ENCODE results near the gene ZNF654. TPM values are rescaled to one million over a fixed set of nuclear protein-coding genes. Genes with fewer than 3 reads are reported as not detected.

ZNF654 gene
- total RNA-seq, 1 experiment from 2014 or later: 12.4 TPM

DNA sequence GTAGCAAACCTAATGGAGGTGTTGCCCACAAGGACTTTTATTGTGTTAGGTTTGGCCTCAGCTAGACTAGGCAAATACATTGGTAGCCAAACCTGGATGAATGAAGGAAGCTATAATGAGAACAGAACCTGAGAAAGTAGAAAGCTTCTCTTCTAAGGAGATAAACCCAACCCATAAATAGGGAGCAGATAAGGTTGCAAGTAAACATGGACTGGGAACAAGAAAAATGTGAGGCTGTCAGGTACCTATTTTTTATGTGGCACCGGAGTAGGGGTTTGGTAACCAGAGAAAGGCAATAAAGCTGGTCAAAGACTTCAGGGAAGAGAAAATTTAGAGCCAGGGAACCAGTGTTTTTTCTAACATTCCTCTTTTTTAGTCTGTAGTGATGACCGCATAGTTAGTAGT lies 25.0 kb downstream of the ZNF654 start:
- TF ChIP-seq, protein P1, sequence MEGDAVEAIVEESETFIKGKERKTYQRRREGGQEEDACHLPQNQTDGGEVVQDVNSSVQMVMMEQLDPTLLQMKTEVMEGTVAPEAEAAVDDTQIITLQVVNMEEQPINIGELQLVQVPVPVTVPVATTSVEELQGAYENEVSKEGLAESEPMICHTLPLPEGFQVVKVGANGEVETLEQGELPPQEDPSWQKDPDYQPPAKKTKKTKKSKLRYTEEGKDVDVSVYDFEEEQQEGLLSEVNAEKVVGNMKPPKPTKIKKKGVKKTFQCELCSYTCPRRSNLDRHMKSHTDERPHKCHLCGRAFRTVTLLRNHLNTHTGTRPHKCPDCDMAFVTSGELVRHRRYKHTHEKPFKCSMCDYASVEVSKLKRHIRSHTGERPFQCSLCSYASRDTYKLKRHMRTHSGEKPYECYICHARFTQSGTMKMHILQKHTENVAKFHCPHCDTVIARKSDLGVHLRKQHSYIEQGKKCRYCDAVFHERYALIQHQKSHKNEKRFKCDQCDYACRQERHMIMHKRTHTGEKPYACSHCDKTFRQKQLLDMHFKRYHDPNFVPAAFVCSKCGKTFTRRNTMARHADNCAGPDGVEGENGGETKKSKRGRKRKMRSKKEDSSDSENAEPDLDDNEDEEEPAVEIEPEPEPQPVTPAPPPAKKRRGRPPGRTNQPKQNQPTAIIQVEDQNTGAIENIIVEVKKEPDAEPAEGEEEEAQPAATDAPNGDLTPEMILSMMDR (IDR thresholded peaks at IDR 0.05; ENCODE audit: unreplicated experiment): no peak
- H3K36me3 Mint-ChIP-seq (ENCODE audit: insufficient read depth, unreplicated experiment): peaks cover 24% of the 10 kb centered on the region
- H3K9me3 Mint-ChIP-seq (ENCODE audit: unreplicated experiment): no peaks in the 10 kb centered on the region
- intact Hi-C loops (cut with micrococcal nuclease): no loop called here
- CTCF ChIA-PET: no interaction called here
- peaks cover 11% of the 10 kb centered on the region for H3K4me1 Mint-ChIP-seq (ENCODE audit: insufficient read depth, unreplicated experiment)
- no peak overlapping the region for H3K27ac Mint-ChIP-seq (ENCODE audit: low read depth, unreplicated experiment)
- POLR2A ChIA-PET: interaction anchor here (1.4 kb wide), 1 partner anchor 25 kb away, joined by 4 read pairs; the partner anchor contains the start of genes CGGBP1 and ZNF654
- no peak for DNase-seq (ENCODE audit: unreplicated experiment)
- BruUV-seq (replicated peaks): no TSS peak
- no peaks in the 10 kb centered on the region for H3K27me3 Mint-ChIP-seq (ENCODE audit: insufficient read depth, unreplicated experiment)
- H3K4me3 Mint-ChIP-seq (ENCODE audit: unreplicated experiment): no peak overlapping the region

DNA sequence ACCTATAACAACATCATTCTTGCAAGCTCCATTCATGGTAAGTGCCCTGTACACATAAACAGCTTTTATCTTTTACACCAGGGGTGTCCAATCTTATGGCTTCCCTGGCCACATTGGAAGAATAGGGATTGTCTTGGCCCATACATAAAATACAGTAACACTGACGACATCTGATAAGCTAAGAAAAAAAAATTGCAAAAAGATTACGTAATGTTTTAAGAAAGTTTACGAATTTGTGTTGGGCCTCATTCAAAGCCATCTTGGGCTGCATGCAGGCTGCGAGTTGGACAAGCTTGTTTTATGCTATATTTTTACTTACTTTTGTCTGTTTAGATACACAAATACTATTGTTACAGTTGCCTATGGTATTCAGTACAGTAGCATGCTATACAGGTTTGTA lies 31.6 kb downstream of the ZNF654 start:
- no peaks in the 10 kb centered on the region for H3K27me3 Mint-ChIP-seq (ENCODE audit: insufficient read depth, unreplicated experiment)
- intact Hi-C loops (cut with micrococcal nuclease): no loop called here
- TF ChIP-seq, protein P1 (IDR thresholded peaks at IDR 0.05; ENCODE audit: unreplicated experiment): no peak
- POLR2A ChIA-PET: interaction anchor here (0.6 to 1.0 kb wide), 2 partner anchors 31 to 1262 kb away, joined by 3 read pairs; no protein-coding TSS in a partner anchor
- H3K27ac Mint-ChIP-seq (ENCODE audit: low read depth, unreplicated experiment): no peak overlapping the region
- peaks cover 16% of the 10 kb centered on the region for H3K36me3 Mint-ChIP-seq (ENCODE audit: insufficient read depth, unreplicated experiment)
- no peaks in the 10 kb centered on the region for H3K4me1 Mint-ChIP-seq (ENCODE audit: insufficient read depth, unreplicated experiment)
- H3K9me3 Mint-ChIP-seq (ENCODE audit: unreplicated experiment): no peaks in the 10 kb centered on the region
- no peak overlapping the region for H3K4me3 Mint-ChIP-seq (ENCODE audit: unreplicated experiment)
- BruUV-seq (replicated peaks): no TSS peak
- CTCF ChIA-PET: interaction anchor here (0.6 to 1.9 kb wide), 4 partner anchors 22 to 118 kb away, joined by 3 to 8 read pairs (median 4); no protein-coding TSS in a partner anchor
- no peak for DNase-seq (ENCODE audit: unreplicated experiment)

DNA sequence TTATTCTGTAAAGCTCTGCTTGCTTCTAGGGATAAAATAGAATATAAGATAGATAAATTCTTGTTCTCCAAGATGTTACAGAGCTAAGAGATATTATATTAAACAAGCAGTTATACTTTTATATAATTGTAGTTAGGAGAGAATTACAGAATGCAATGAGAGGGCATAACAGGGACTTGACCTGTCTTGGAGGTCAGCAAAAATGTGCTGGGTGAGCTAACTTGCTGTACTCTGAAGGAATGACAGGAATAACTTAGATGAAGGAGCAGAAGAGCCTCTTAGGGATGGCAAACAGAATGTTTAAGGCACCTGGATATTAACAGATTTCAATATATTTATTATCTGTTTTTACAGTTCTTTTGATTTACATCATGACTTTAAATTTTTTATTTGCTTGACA lies 33.2 kb downstream of the ZNF654 start:
- CTCF ChIA-PET: interaction anchor here (0.5 kb wide), 1 partner anchor 1055 kb away, joined by 3 read pairs; no protein-coding TSS in a partner anchor

DNA sequence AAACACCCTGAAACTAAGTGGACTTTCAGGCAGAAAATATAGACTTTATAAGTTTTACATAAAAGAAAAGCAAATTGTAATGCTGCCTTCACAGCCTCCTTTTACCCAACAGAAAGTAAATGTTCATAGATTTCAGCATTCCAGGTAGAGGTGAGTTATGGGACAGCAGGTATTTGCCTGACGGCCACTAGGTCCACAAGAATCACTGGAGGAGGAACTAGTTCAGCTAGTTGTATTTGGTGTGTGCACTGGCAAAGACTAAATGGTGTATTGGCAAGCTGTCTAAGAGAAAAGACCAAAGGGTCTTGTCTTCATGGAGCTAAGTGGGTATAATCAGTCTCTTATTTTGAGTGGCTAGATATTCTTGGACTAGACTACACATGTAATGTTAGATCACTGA lies 34.2 kb downstream of the ZNF654 start:
- CTCF ChIA-PET: interaction anchor here (1.0 kb wide), 1 partner anchor 20 kb away, joined by 3 read pairs; no protein-coding TSS in a partner anchor
- TF ChIP-seq, protein P1 (IDR thresholded peaks at IDR 0.05; ENCODE audit: unreplicated experiment): no peak
- no TSS peak for BruUV-seq (replicated peaks)

More for the DNA sequence above, 33.2 kb downstream of the ZNF654 start:
- BruUV-seq (replicated peaks): no TSS peak
- no peak overlapping the region for H3K27ac Mint-ChIP-seq (ENCODE audit: low read depth, unreplicated experiment)
- POLR2A ChIA-PET: interaction anchor here (1.5 kb wide), 1 partner anchor 10 kb away, joined by 3 read pairs; no protein-coding TSS in a partner anchor
- intact Hi-C loops (cut with micrococcal nuclease): no loop called here
- DNase-seq (ENCODE audit: unreplicated experiment): no peak
- TF ChIP-seq, protein P1 (IDR thresholded peaks at IDR 0.05; ENCODE audit: unreplicated experiment): no peak
- no peaks in the 10 kb centered on the region for H3K9me3 Mint-ChIP-seq (ENCODE audit: unreplicated experiment)
- peaks cover 24% of the 10 kb centered on the region for H3K36me3 Mint-ChIP-seq (ENCODE audit: insufficient read depth, unreplicated experiment)
- no peak overlapping the region for H3K4me3 Mint-ChIP-seq (ENCODE audit: unreplicated experiment)
- H3K4me1 Mint-ChIP-seq (ENCODE audit: insufficient read depth, unreplicated experiment): no peaks in the 10 kb centered on the region
- no peaks in the 10 kb centered on the region for H3K27me3 Mint-ChIP-seq (ENCODE audit: insufficient read depth, unreplicated experiment)

More for the DNA sequence above, 34.2 kb downstream of the ZNF654 start:
- POLR2A ChIA-PET: interaction anchor here (0.6 kb wide), 1 partner anchor 15 kb away, joined by 3 read pairs; no protein-coding TSS in a partner anchor
- Mint-ChIP-seq H3K36me3 (ENCODE audit: insufficient read depth, unreplicated experiment) (peaks cover 17% of the 10 kb centered on the region), H3K9me3 (ENCODE audit: unreplicated experiment) (no peaks in the 10 kb centered on the region), H3K27me3 (ENCODE audit: insufficient read depth, unreplicated experiment) (no peaks in the 10 kb centered on the region), H3K4me3 (ENCODE audit: unreplicated experiment) (no peak overlapping the region), H3K4me1 (ENCODE audit: insufficient read depth, unreplicated experiment) (no peaks in the 10 kb centered on the region), H3K27ac (ENCODE audit: low read depth, unreplicated experiment) (no peak overlapping the region)
- DNase-seq (ENCODE audit: unreplicated experiment): no peak
- intact Hi-C loops (cut with micrococcal nuclease): no loop called here

Data from MCF 10A (cell line).